ENCODE measurements around the gene ANAPC15.
"Not testable (repeated sequence)": the region's sequence is repeated elsewhere in the genome, so short reads cannot be mapped to it uniquely, and the experiment has no call there.

Gene ANAPC15

DNA sequence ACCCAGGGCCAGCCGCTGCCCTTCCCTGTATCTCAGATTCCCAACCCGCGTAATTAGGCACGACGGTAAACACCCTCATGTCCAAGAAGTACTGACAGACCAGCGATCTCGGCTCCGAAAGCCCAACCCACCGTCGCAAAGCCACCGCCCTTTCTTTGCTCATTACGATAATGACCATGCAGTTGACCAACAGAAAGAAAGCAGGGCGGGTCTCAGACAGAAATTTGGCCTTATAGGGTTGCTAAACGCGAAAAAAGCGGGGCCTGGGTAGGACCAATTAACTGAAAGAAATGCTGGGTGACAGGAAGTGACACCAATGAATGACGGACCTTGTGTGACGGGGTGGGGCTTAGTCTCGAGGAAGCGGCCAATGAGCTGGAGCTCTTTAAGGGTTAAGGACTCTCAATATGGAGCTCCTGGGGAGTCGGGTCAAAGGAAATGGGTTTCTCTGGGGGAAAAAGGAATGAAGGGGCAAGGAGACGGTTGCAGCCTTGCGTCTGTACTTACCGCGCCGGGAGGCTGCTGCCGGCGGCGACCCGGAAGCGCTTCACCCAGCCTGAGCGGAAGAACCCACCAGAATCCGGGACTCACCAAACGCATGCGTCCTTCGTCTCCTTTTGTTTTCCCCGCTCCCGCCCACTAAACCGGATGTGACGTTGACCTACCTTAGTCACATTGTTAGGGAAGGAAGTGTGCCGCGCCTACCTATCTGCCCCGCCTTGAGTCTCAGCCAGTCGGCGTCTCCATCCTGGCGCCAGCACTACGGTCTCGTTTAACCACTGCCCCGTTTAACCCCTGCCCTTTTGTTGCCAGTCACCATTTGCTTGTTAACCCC lies at the start of gene ANAPC15:
ANAPC15 (minus strand) TSS at position 553 of the 835 bp plus-strand sequence. CDS start 1,419 bp downstream, outside the sequence.
- DNase-seq, result peak; percentile 100

DNA sequence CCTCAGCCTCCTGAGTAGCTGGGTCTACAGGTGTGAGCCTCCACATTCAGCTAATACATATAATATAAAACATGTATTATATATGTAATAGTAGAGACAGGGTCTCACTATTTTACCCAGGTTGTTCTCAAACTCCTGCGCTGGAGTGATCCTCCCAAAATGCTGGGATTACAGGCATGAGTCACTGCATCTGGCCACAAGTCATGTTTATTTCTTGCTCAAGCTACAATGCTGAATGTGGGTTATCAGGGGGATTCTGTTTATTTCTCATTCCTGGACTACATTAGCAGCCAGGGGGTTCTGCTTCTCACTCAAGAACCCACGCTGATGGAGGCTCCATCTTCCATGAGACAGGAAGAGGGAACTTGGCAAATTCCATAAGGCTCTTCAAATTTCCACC lies 47.8 kb upstream of the ANAPC15 start:
- DNase-seq, result no peak

GRCh38 chr11:72157131-72157530 lies 44.6 kb upstream of the ANAPC15 start:
- DNase-seq, result no peak

DNA sequence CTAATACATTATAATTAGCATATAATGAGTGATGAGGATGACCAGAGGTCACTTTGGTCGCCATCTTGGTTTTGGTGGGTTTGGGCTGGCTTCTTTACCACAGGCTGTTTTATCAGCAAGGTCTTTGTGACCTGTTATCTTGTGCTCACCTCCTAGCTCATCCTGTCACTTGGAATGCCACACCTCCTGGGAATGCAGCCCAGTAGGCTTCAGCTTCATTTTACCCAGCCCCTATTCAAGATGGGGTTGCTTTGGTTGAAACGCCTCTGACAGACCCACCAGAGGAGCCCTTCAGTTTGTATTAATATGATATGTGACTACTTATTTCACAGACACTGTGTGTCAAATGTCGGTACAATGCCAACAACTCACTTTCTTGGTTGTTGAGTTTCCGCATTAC lies 43.3 kb upstream of the ANAPC15 start:
- no peak for DNase-seq

DNA sequence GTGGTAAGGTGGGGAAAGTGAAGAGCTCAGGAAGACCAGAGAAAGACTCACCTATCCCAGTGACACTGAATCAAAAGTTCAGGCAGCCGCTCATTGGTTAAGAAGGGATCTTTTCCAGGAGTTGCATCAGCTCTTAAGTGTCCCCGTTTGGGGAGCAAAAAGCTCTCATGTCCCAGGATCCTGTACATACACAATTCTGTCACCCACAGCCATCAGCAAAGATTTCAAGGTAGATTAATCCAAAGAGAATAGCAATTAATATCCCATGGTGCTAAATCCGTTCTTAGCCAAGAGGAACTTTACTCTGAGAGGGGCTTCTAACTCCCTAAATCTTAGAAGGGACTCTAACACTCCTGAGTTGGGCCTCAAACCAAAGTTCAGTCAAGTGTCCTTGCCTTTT lies 42.3 kb upstream of the ANAPC15 start:
- no peak for DNase-seq

GRCh38 chr11:72153874-72154273 lies 41.4 kb upstream of the ANAPC15 start:
- not testable (repeated sequence) for DNase-seq

GRCh38 chr11:72150882-72151281 lies 38.4 kb upstream of the ANAPC15 start:
- no peak for DNase-seq

DNA sequence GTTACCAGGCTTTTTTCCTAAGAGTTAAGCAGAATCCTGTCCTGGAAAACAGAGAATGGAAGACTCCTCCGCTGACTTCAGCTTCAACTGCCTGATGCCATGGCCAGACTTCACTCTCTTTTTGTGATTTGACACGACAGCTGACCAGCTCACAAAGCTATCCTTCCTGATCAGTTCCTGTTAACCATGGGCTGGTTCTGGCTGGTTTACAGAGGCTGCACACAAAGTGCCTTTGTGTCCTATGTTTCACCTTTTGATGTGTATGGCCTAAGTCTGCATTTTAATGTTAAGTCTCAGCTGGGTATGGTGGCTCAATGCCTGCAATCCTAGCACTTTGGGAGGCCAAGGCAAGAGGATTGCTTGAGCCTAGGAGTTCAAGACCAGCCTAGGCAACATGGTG lies 34.1 kb upstream of the ANAPC15 start:
- DNase-seq, result no peak

DNA sequence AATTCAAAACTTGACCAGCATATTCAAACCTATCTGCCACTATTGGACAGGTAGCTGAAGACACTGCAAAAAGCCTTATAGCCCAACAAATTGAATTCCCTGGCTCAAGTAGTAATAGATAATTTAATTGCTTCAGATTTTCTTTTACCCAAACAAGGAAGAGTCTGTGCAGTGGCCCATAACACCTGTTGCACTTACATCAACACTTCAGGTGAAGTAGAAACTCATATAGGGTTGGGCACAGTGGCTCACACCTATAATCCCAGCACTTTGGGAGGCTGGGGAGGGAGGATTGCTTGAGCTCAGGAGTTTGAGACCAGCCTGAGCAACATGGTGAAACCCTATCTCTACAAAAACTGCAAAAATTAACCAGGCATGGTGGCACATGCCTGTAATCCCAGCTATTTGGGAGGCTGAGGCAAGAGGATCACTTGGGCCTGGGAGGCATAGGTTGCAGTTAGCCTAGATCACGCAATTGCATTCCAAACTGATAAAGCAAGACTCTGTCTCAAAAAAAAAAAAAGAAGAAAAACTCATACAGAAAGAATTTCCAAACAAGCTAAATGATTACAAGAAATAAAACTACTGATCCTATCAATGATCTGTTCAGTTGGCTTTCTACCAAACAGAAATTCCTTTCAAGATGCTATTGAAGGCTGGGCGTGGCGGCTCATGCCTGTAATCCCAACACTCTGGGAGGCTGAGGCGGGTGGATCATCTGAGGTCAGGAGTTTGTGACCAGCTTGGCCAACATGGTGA lies 32.5 kb upstream of the ANAPC15 start:
- no peak for DNase-seq

- DNase-seq, result not testable (repeated sequence)
Measured at GRCh38 chr11:72142543-72142942, 30.0 kb upstream of the ANAPC15 start.

DNA sequence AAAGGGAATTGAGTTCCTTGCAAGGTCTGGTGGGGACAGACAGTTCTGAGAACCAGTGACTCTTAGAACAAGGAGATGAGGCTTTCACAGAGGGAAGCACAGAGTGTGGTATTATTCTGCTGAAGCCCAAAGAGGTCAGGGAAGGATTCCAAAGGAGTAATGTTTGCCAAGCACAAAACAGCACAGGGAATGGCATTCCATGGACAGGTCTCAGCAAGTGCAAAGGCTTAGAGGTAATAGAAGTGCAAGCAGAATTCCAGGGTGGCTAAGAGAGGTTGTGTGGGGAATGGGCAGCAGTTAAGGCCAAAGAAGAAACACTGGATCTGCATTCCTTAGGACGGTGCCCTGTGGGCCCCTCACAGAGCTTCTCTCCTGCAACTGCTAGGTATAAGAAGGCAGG lies 29.6 kb upstream of the ANAPC15 start:
- DNase-seq, result not testable (repeated sequence)

DNA sequence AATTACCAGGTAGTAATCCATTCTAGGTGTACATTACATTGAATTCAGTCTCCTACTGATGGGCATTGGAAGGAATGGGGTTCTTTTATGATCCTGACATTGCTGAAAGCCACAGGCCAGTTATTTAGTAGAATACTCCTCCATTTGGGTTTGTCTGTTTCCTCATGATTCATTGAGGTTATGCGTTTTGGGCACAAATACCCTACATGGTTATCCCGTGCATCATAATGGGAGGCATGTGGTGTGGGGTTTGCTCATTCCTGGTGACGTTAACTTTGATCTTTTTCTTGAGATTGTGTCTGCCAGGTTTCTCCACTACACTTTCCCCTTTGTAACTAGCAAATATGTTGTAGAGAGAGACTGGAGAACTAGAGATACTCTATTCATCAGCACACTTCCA lies 28.6 kb upstream of the ANAPC15 start:
- peak; percentile 21 for DNase-seq

DNA sequence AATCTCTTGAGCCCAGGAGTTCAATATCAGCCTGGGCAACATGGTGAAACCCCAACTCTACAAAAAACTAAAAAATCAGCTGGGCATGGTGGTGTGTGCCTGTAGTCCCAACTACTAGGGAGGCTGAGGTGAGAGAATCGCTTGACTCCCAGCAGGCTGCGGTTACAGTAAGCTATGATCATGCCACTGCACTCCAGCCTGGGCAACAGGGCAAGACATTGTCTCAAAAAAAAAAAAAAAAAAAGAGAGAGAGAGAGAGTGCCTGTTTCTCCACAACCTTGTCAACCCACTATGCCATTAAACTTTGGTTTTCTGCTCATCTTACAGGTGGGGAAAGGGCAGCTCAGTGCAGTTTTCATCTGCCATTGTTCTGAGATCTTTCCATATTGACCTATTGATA lies 28.2 kb upstream of the ANAPC15 start:
- DNase-seq, result no peak

DNA sequence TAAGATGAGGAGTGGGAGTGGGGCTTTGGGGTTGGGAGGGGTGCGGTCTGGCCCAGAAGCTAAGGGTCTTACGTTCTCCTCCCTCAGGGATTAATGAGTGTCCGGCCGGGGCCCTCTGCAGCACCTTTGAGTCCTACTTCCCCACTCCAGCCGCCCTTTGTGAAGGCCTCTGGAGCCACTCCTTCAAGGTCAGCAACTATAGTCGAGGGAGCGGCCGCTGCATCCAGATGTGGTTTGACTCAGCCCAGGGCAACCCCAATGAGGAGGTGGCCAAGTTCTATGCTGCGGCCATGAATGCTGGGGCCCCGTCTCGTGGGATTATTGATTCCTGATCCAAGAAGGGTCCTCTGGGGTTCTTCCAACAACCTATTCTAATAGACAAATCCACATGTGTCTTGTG lies 27.0 kb upstream of the ANAPC15 start:
- no peak for DNase-seq

- DNase-seq, result no peak
Measured at GRCh38 chr11:72138821-72139390, 26.4 kb upstream of the ANAPC15 start.

DNA sequence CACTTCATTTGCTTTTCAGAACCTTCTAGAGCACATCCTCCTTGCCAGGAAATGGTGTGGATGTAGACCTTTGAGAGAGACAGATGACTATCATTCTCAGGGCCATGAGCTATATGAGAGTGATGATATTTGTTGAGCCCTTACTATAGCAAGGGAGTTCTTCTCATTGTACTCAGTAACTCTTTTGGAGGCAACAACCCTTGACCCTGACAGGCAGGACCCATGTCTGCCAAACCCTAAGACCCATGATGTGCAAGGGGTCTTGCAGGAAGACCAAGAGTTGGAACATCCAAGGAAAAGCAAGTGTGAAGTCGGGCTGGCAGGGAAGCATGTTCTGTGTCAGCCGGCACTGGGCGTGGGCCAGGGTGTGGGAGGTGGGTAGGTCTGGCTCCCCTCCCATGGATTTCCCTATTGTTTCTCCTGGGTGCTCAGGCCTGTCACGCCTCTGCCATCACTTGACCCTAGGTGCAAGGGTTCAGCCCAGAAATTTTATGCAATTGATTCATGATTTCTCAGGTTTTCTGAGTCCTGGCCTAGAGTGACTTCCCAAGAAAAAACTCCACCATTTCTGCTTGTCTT lies 24.3 kb upstream of the ANAPC15 start:
- no peak for DNase-seq

GRCh38 chr11:72135891-72136683 lies 23.6 kb upstream of the ANAPC15 start:
- no peak for DNase-seq

DNA sequence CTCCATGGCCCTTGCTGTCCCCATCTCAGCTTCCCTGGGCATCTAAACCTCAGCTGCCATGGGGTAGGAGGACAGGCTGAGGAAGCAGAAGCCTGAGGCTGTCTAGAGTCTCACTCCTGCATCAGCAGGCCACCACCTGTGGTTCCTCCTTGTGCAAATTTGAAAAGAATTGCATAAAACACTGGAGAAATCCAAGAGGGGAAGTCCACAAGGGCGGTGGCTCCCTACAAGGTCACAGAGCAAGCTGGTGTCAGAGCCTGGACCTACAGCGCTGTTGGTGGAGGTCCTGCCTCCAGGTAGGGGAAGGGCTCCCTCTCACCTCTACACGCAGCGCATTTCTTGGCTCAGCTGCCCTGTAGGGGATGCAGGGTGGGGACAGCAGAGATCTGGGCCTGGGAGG lies 23.0 kb upstream of the ANAPC15 start, which contains the start of gene FOLR3:
FOLR3 (plus strand) TSS at position 253 of the 400 bp plus-strand sequence. CDS start 228 bp downstream, outside the sequence.
- DNase-seq, result not testable (repeated sequence)

DNA sequence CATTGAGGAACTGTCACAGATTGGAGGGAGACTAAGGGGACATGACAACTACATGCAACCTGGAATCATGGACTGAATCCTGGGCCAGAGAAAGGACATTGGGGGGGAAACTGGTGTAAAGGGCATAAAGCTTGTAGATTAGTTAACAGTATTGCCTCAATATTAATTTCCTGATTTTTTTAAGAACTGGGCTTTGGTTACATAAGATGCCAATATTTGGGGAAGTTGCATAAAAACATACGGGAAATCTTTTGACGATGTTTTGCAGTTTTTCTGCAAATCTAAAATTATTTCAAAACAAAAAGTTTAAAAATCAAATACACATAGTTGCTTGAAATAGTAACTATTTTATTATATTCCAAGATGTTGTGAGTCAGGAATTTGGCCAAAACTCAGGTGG lies 20.2 kb upstream of the ANAPC15 start:
- DNase-seq, result no peak

GRCh38 chr11:72129381-72129780 lies 16.9 kb upstream of the ANAPC15 start:
- DNase-seq, result no peak

GRCh38 chr11:72127923-72128322 lies 15.4 kb upstream of the ANAPC15 start:
- no peak for DNase-seq

- no peak for DNase-seq
Measured at GRCh38 chr11:72125956-72126355, 13.5 kb upstream of the ANAPC15 start.
